H1 (cell line): ENCODE measurements around the gene MCM3. TPM values are rescaled to one million over a fixed set of nuclear protein-coding genes. Genes with fewer than 3 reads are reported as not detected.

Experiments
- CTCF ChIA-PET: fragments of 300-600 bp; sonication (Branson Sonifier 250); formaldehyde crosslinking; loops from one replicate; lab custom pipeline; 2021; ENCODE audit not compliant: partially characterized antibody; lab: Charles Lee
- POLR2A ChIA-PET: fragments of 300-600 bp; sonication (Branson Sonifier 250); formaldehyde crosslinking; loops from one replicate; lab custom pipeline; 2021; ENCODE audit warnings: inconsistent platforms; ENCODE audit not compliant: partially characterized antibody; lab: Charles Lee
- DNase-seq, 2 experiments: peaks; one replicate each; pipeline versions ENCODE4 v3.0.0 to v3.0.0-alpha.2; 2010 to 2022; ENCODE audit warnings: low spot score in 2 of 2, low read depth in 1 of 2, mixed read lengths in 1 of 2
- FAIRE-seq: peaks from 2 replicates; lab custom pipeline; 2011; peaks lifted over from hg19 to GRCh38; lab: Jason Lieb, UNC
- H2AFZ ChIP-seq: 2 replicates; pipeline ENCODE4 v1.8.1; 2012; ENCODE audit warnings: low read length, inconsistent platforms
- H2AK5ac ChIP-seq: 2 replicates; pipeline ENCODE4 v1.6.1; 2013; ENCODE audit warnings: low read depth, low read length
- H2BK120ac ChIP-seq: replicated peaks from 2 replicates; pipeline ENCODE3; 2013; ENCODE audit warnings: low read depth, low read length, inconsistent platforms
- H2BK12ac ChIP-seq: 2 replicates; pipeline ENCODE4 v1.6.1; 2013; ENCODE audit warnings: low read depth, low read length
- H2BK15ac ChIP-seq: 2 replicates; pipeline ENCODE4 v1.6.1; 2013; ENCODE audit warnings: low read length
- H2BK20ac ChIP-seq: 2 replicates; pipeline ENCODE4 v1.6.1; 2013; ENCODE audit warnings: low read length
- H2BK5ac ChIP-seq: 2 replicates; pipeline ENCODE4 v1.6.1; 2013; ENCODE audit warnings: low read depth, low read length
- H3K14ac ChIP-seq: 2 replicates; pipeline ENCODE4 v1.6.1; 2013; ENCODE audit warnings: inconsistent platforms; ENCODE audit not compliant: insufficient read length
- H3K18ac ChIP-seq: 2 replicates; pipeline ENCODE4 v1.6.1; 2013; ENCODE audit warnings: low read length; ENCODE audit errors: extremely low read depth
- H3K23ac ChIP-seq: 2 replicates; pipeline ENCODE4 v1.6.1; 2013; ENCODE audit warnings: inconsistent platforms; ENCODE audit not compliant: insufficient read length
- H3K23me2 ChIP-seq: 2 replicates; pipeline ENCODE4 v1.6.1; 2013; ENCODE audit warnings: low read depth, low read length
- H3K27ac ChIP-seq: 2 replicates; pipeline ENCODE4 v1.6.1; 2011; ENCODE audit warnings: low read depth, low read length, inconsistent platforms
- H3K27me3 ChIP-seq, 4 experiments: replicated peaks in 1 of 4; 1 replicate in 1 of 4; 2 replicates in 3 of 4; pipeline versions ENCODE4 v1.6.1 to v1.8.1; 2011 to 2013; ENCODE audit warnings: low read length in 3 of 4, mild to moderate bottlenecking in 3 of 4, inconsistent platforms in 2 of 4, mixed read lengths in 2 of 4, moderate library complexity in 1 of 4; ENCODE audit not compliant: control insufficient read depth in 3 of 4, insufficient read depth in 3 of 4; ENCODE audit errors: extremely low read depth in 1 of 4
- H3K36me3 ChIP-seq, 4 experiments: 2 replicates each; pipeline versions ENCODE4 v1.6.1 to v1.8.1; 2011 to 2013; ENCODE audit warnings: mild to moderate bottlenecking in 4 of 4, low read length in 3 of 4, moderate library complexity in 2 of 4, control low read depth in 1 of 4, inconsistent platforms in 1 of 4; ENCODE audit not compliant: insufficient read depth in 4 of 4, control insufficient read depth in 2 of 4
- H3K4ac ChIP-seq: replicated peaks from 2 replicates; pipeline ENCODE3; 2013; ENCODE audit warnings: low read length, low read depth, mixed read lengths, inconsistent platforms; ENCODE audit not compliant: insufficient read length
- H3K4me1 ChIP-seq, 4 experiments: replicated peaks in 1 of 4; 1 replicate in 1 of 4; 2 replicates in 3 of 4; pipeline versions ENCODE4 v1.6.1 to v1.8.1; 2011 to 2013; ENCODE audit warnings: low read length in 3 of 4, inconsistent platforms in 2 of 4, mixed read lengths in 1 of 4; ENCODE audit not compliant: insufficient read depth in 4 of 4, control insufficient read depth in 3 of 4
- H3K4me2 ChIP-seq, 2 experiments: 2 replicates each; pipeline versions ENCODE4 v1.6.1 to v1.8.1; 2011 to 2013; ENCODE audit warnings: low read depth in 2 of 2, low read length in 2 of 2, control low read depth in 1 of 2, inconsistent platforms in 1 of 2, mild to moderate bottlenecking in 1 of 2; ENCODE audit not compliant: insufficient read depth in 1 of 2
- H3K4me3 ChIP-seq, 4 experiments: fragments of 200-600, 300-600 bp in 1 of 4; sonication (generic), shearing (Covaris generic), sonication (Bioruptor Twin) in 1 of 4; 2 replicates each; pipeline versions ENCODE4 v1.5.1 to v1.8.1; 2011 to 2016; ENCODE audit warnings: low read length in 4 of 4, low read depth in 3 of 4, control low read depth in 2 of 4, inconsistent platforms in 2 of 4, mild to moderate bottlenecking in 2 of 4, mixed read lengths in 1 of 4, moderate library complexity in 1 of 4; ENCODE audit not compliant: insufficient read depth in 2 of 4; ENCODE audit errors: extremely low read depth in 1 of 4
- H3K56ac ChIP-seq: replicated peaks from 2 replicates; pipeline ENCODE3; 2013; ENCODE audit warnings: low read depth, mild to moderate bottlenecking, mixed read lengths, low read length, inconsistent platforms; ENCODE audit not compliant: insufficient read length
- H3K79me1 ChIP-seq: 2 replicates; pipeline ENCODE4 v1.6.1; 2013; ENCODE audit warnings: low read depth, low read length, control low read depth
- H3K79me2 ChIP-seq, 2 experiments: 2 replicates each; pipeline versions ENCODE4 v1.6.1 to v1.8.1; 2012 to 2013; ENCODE audit warnings: low read length in 2 of 2, mild to moderate bottlenecking in 2 of 2, inconsistent platforms in 1 of 2; ENCODE audit not compliant: insufficient read depth in 2 of 2, control insufficient read depth in 1 of 2
- H3K9ac ChIP-seq, 4 experiments: replicated peaks in 1 of 4; 1 replicate in 1 of 4; 2 replicates in 3 of 4; pipeline versions ENCODE4 v1.6.1 to v1.8.1; 2011 to 2013; ENCODE audit warnings: low read depth in 3 of 4, low read length in 3 of 4, control low read depth in 2 of 4, mild to moderate bottlenecking in 2 of 4, moderate library complexity in 2 of 4, inconsistent platforms in 1 of 4; ENCODE audit errors: extremely low read depth in 1 of 4
- H3K9me3 ChIP-seq, 2 experiments: 2 replicates each; pipeline versions ENCODE4 v1.6.1 to v1.8.1; 2012 to 2013; ENCODE audit warnings: mild to moderate bottlenecking in 2 of 2, moderate library complexity in 2 of 2, control low read depth in 1 of 2, inconsistent platforms in 1 of 2, low read depth in 1 of 2, low read length in 1 of 2, mixed read lengths in 1 of 2; ENCODE audit not compliant: insufficient read depth in 2 of 2
- H4K20me1 ChIP-seq, 2 experiments: replicated peaks in 1 of 2; 2 replicates each; pipeline versions ENCODE3 to v1.8.1; 2011 to 2013; ENCODE audit warnings: inconsistent platforms in 2 of 2, low read length in 2 of 2, mild to moderate bottlenecking in 1 of 2; ENCODE audit not compliant: insufficient read depth in 2 of 2, control insufficient read depth in 1 of 2
- H4K5ac ChIP-seq: 2 replicates; pipeline ENCODE4 v1.6.1; 2013; ENCODE audit warnings: low read length, low read depth, mixed read lengths, inconsistent platforms; ENCODE audit not compliant: insufficient read length
- H4K8ac ChIP-seq: 2 replicates; pipeline ENCODE4 v1.8.0; 2013; ENCODE audit warnings: mild to moderate bottlenecking, moderate library complexity, low read length, inconsistent platforms; ENCODE audit not compliant: insufficient read depth; ENCODE audit errors: extremely low read depth
- H4K91ac ChIP-seq: replicated peaks from 2 replicates; pipeline ENCODE3; 2013; ENCODE audit warnings: low read length, mixed read lengths, inconsistent platforms; ENCODE audit not compliant: insufficient read length
- BACH1 ChIP-seq: IDR thresholded peaks from 2 replicates; pipeline ENCODE4 v1.6.1; 2012; ENCODE audit warnings: low read length, improper control_type of control experiment
- CEBPB ChIP-seq: IDR thresholded peaks from 2 replicates; pipeline ENCODE4 v1.6.1; 2012; ENCODE audit warnings: low read depth, low read length
- GABPA ChIP-seq: IDR thresholded peaks from 2 replicates; pipeline ENCODE4 v1.6.1; 2011; ENCODE audit warnings: mild to moderate bottlenecking, low read length, moderate library complexity, borderline replicate concordance; ENCODE audit not compliant: insufficient read depth
- GTF2F1 ChIP-seq: IDR thresholded peaks from 2 replicates; pipeline ENCODE4 v1.6.1; 2012; ENCODE audit warnings: low read depth, low read length, improper control_type of control experiment, borderline replicate concordance
- HDAC2 ChIP-seq, 2 experiments: fragments of 300-600 bp in 1 of 2; sonication (generic) in 1 of 2; IDR thresholded peaks; 2 replicates each; pipeline ENCODE4 v1.6.1; 2011 to 2012; ENCODE audit warnings: low read depth in 2 of 2, low read length in 2 of 2, mild to moderate bottlenecking in 2 of 2, moderate library complexity in 2 of 2, borderline replicate concordance in 1 of 2, inconsistent platforms in 1 of 2
- NANOG ChIP-seq: IDR thresholded peaks from 2 replicates; pipeline ENCODE4 v1.6.1; 2011; ENCODE audit warnings: low read length, low read depth, mild to moderate bottlenecking, inconsistent platforms; ENCODE audit not compliant: insufficient read depth, poor library complexity, severe bottlenecking
- POLR2AphosphoS5 ChIP-seq: IDR thresholded peaks from 2 replicates; pipeline ENCODE4 v1.6.1; 2011; ENCODE audit warnings: low read depth, low read length
- RAD21 ChIP-seq, 2 experiments: IDR thresholded peaks in 1 of 2; conservative IDR thresholded peaks in 1 of 2; 2 replicates each; pipeline ENCODE4 v1.6.1; 2011; ENCODE audit warnings: low read depth in 2 of 2, low read length in 2 of 2, improper control_type of control experiment in 1 of 2, inconsistent platforms in 1 of 2, mild to moderate bottlenecking in 1 of 2, moderate library complexity in 1 of 2
- RXRA ChIP-seq: IDR thresholded peaks from 2 replicates; pipeline ENCODE4 v1.6.1; 2011; ENCODE audit warnings: low read depth, mild to moderate bottlenecking, low read length, moderate library complexity; ENCODE audit not compliant: insufficient read depth
- YY1 ChIP-seq: IDR thresholded peaks from 2 replicates; pipeline ENCODE4 v1.6.1; 2011; ENCODE audit warnings: low read depth, mild to moderate bottlenecking, low read length
- WGBS, 2 experiments: shearing (Covaris generic) in 1 of 2; methylation state at CpG; one replicate each; pipeline versions ENCODE4 v1.1.6 to v1.1.7; 2013 to 2015; ENCODE audit warnings: low lambda C conversion rate in 2 of 2, mixed read lengths in 2 of 2, inconsistent platforms in 1 of 2, low coverage in 1 of 2, missing lambda C conversion rate in 1 of 2; ENCODE audit not compliant: insufficient replicate concordance in 2 of 2, insufficient coverage in 1 of 2, insufficient read length in 1 of 2; ENCODE audit errors: extremely low coverage in 1 of 2, missing lambda C conversion rate in 1 of 2; 5-methylcytosine and 5-hydroxymethylcytosine counted together
- polyA plus RNA-seq, 7 experiments: library from polyadenylated mRNA; depleted of rRNA in 3 of 7; stranded (reverse) in 5 of 7; unstranded in 2 of 7; fragments of >200 nt in 5 of 7; fragments of 200-250 nt in 2 of 7; gene quantifications; 1 replicate in 5 of 7; 2 replicates in 1 of 7; 4 replicates in 1 of 7; pipeline versions ENCODE4 v1.2.1 to v1.2.3, GENCODE V29; 2011 to 2013; ENCODE audit warnings: missing spikeins in 2 of 7, mixed read lengths in 2 of 7
- total RNA-seq: library from RNA; stranded (reverse); fragmentation: NEBNext Ultra II Directional; extraction: Animal tissue kit (Norgen Biotek cat#: 25700); gene quantifications from 2 replicates; pipeline ENCODE4 v1.2.1, GENCODE V29; 2021
- TF ChIP-seq, protein P1 (sequence below): IDR thresholded peaks from 2 replicates; pipeline ENCODE4 v1.6.1; 2012; ENCODE audit warnings: inconsistent platforms

Gene MCM3
- total and polyA plus RNA-seq, 2 of the 8 experiments (the other 6 are each of a cell fraction or from before 2014, with no cell fraction given), result 275 to 293 TPM

DNA sequence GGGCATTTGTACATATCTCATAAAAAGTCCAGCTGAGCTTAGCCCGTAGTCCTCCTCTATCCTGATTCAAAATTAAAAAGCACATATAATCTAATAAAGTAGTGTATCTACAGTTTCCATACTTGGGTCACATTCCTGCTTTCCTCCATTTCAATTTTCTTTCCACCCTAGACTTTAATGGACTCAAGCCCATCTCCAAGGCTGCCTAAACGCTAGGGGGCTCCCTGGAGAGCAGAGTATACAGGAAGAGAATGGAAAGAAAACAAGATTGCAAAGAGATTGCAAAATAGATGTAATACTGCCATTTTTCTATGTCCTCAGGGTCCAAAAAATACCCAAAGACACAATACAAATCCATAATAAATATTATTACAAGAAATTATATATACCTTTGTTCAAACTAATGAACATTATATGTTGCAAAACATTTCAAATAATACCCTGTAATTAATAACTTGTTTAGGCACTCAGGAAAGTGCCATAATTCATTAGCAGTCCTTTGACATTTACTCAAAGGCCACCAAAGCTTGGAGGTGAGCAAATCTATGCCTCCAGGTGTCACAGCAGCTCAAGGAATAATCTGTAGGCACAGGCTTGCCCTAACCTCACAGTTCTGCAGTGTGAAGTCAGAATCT lies 2.4 kb upstream of the MCM3 start:
- 2% methylated on average over 2 of the region's 2 CpGs; no CpG with 5 or more reads in 1 of the 2 experiments for WGBS, 2 experiments
- Histone ChIP-seq H3K4me3 (no peak overlapping the region), H3K36me3 (peaks cover 6 to 14% (median 11%) of the 10 kb centered on the region in 4 experiments), H3K18ac (no peak overlapping the region), H4K5ac (no peak overlapping the region), H3K79me1 (peaks cover 4% of the 10 kb centered on the region; the same call in 1 of the 2 replicates), H4K8ac (no peak overlapping the region), H2BK15ac (no peak overlapping the region), H3K23me2 (no peaks in the 10 kb centered on the region), H3K9ac (no peak overlapping the region), H3K27me3 (no peaks in the 10 kb centered on the region), H2BK20ac (no peak overlapping the region), H3K79me2 (peaks cover 9 to 24% of the 10 kb centered on the region in 2 experiments), H3K14ac (no peak overlapping the region), H2AK5ac (no peak overlapping the region), H3K56ac (no peak overlapping the region), H3K4ac (no peak overlapping the region), H2BK12ac (peak overlapping the region; percentile 56; the same call in 1 of the 2 replicates), H2BK120ac (no peak overlapping the region), H3K23ac (no peak overlapping the region), H4K91ac (no peak overlapping the region), H3K27ac (no peak overlapping the region), H3K4me1 (peaks cover 0 to 5% (median 2%) of the 10 kb centered on the region in 4 experiments; a peak in 4 of 7 replicates), H4K20me1 (peaks cover 4 to 8% of the 10 kb centered on the region in 2 experiments), H2BK5ac (no peak overlapping the region), H3K4me2 (no peak overlapping the region), H2AFZ (peak overlapping the region; percentile 46; the same call in 1 of the 2 replicates), H3K9me3 (no peaks in the 10 kb centered on the region)
- ChIA-PET POLR2A (interaction anchor here (5.1 to 6.0 kb wide), 2 partner anchors 25 to 113 kb away, joined by 74 to 75 read pairs; no protein-coding TSS in a partner anchor), CTCF (interaction anchor here (0.7 to 12.5 kb wide), 23 partner anchors 8 to 376 kb away, joined by 3 to 175 read pairs (median 7); no protein-coding TSS in a partner anchor)
- FAIRE-seq (no peak), DNase-seq (peak in 1 of 2 experiments; percentile 64)
- TF ChIP-seq NANOG, result no peak
- TF ChIP-seq CEBPB, result peak; percentile 83
- no peak for TF ChIP-seq POLR2AphosphoS5
- peak; percentile 64 to 74 for TF ChIP-seq RAD21 (IDR thresholded peaks at IDR 0.05 in 1 of 2, conservative IDR thresholded peaks at IDR 0.05 in 1 of 2; ENCODE audit: low read depth in 2 of 2, low read length in 2 of 2)
- no peak for TF ChIP-seq HDAC2 (IDR thresholded peaks at IDR 0.05; ENCODE audit: borderline replicate concordance in 1 of 2, low read depth in 2 of 2, low read length in 2 of 2)
- TF ChIP-seq, protein P1, sequence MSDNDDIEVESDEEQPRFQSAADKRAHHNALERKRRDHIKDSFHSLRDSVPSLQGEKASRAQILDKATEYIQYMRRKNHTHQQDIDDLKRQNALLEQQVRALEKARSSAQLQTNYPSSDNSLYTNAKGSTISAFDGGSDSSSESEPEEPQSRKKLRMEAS, result no peak
- TF ChIP-seq YY1, result peak; percentile 28; the same call in 1 of the 2 replicates
- no peak for TF ChIP-seq RXRA
- TF ChIP-seq GABPA, result no peak
- TF ChIP-seq GTF2F1, result no peak
- no peak for TF ChIP-seq BACH1
